ENCODE data around the gene EVA1C. TPM values are rescaled to one million over a fixed set of nuclear protein-coding genes. Genes with fewer than 3 reads are reported as not detected.
"Not testable (repeated sequence)": the region's sequence is repeated elsewhere in the genome, so short reads cannot be mapped to it uniquely, and the experiment has no call there.

Gene EVA1C
- 2.8 TPM for polyA plus RNA-seq (2013, experiment 1 of 2)
- polyA plus RNA-seq (2013, experiment 2 of 2) = 3.1 TPM

- H3K4me3 ChIP-seq (ENCODE audit: low read length) = peak within 1 kb of the TSS; percentile 57
- H3K4me1 ChIP-seq (ENCODE audit: insufficient read depth, low read length) = peaks cover 19% of the 10 kb centered on the region
- H3K9ac ChIP-seq (ENCODE audit: low read depth, low read length) = peak within 1 kb of the TSS; percentile 21; the same call in 1 of the 2 replicates
Measured at GRCh38 chr21:32412162-32413014, at the start of gene EVA1C. Gene EVA1C, plus strand, starts transcription at chr21:32412706. Its CDS starts 148 bp downstream, at chr21:32412854.

GRCh38 chr21:32364387-32364786 lies 48.1 kb upstream of the EVA1C start:
- 93% methylated on average over 7 of the region's 7 CpGs for WGBS
- peaks cover 98% of the 10 kb centered on the region for H3K36me3 ChIP-seq (ENCODE audit: insufficient read depth, low read length)
- H3K4me1 ChIP-seq (ENCODE audit: insufficient read depth, low read length) = no peaks in the 10 kb centered on the region

More at GRCh38 chr21:32412162-32413014, at the start of gene EVA1C:
- under 1% methylated on average over 104 of the region's 104 CpGs for WGBS
- Histone ChIP-seq H3K9me3 (ENCODE audit: insufficient read depth, low read depth, low read length) (no peaks in the 10 kb centered on the region), H3K27ac (ENCODE audit: low read depth, low read length) (no peak within 1 kb of the TSS), H3K36me3 (ENCODE audit: insufficient read depth, low read length) (no peaks in the 10 kb centered on the region), H3K27me3 (ENCODE audit: insufficient read depth, low read length) (peaks cover 67% of the 10 kb centered on the region)

GRCh38 chr21:32364796-32365195 lies 47.7 kb upstream of the EVA1C start:
- H3K4me3 ChIP-seq (ENCODE audit: low read length) = no peak overlapping the region
- no peaks in the 10 kb centered on the region for H3K27me3 ChIP-seq (ENCODE audit: insufficient read depth, low read length)
- H3K9ac ChIP-seq (ENCODE audit: low read depth, low read length) = no peak overlapping the region
- 93% methylated on average over 4 of the region's 4 CpGs for WGBS
- H3K9me3 ChIP-seq (ENCODE audit: insufficient read depth, low read depth, low read length) = no peaks in the 10 kb centered on the region
- peaks cover 98% of the 10 kb centered on the region for H3K36me3 ChIP-seq (ENCODE audit: insufficient read depth, low read length)
- no peak overlapping the region for H3K27ac ChIP-seq (ENCODE audit: low read depth, low read length)
- H3K4me1 ChIP-seq (ENCODE audit: insufficient read depth, low read length) = no peaks in the 10 kb centered on the region

More at GRCh38 chr21:32364387-32364786, 48.1 kb upstream of the EVA1C start:
- H3K27me3 ChIP-seq (ENCODE audit: insufficient read depth, low read length) = no peaks in the 10 kb centered on the region
- no peak overlapping the region for H3K27ac ChIP-seq (ENCODE audit: low read depth, low read length)
- no peak overlapping the region for H3K4me3 ChIP-seq (ENCODE audit: low read length)
- no peaks in the 10 kb centered on the region for H3K9me3 ChIP-seq (ENCODE audit: insufficient read depth, low read depth, low read length)
- H3K9ac ChIP-seq (ENCODE audit: low read depth, low read length) = no peak overlapping the region

GRCh38 chr21:32366191-32366590 lies 46.3 kb upstream of the EVA1C start:
- H3K9ac ChIP-seq (ENCODE audit: low read depth, low read length) = no peak overlapping the region
- H3K9me3 ChIP-seq (ENCODE audit: insufficient read depth, low read depth, low read length) = no peaks in the 10 kb centered on the region
- H3K4me3 ChIP-seq (ENCODE audit: low read length) = no peak overlapping the region
- H3K36me3 ChIP-seq (ENCODE audit: insufficient read depth, low read length) = peaks cover 98% of the 10 kb centered on the region
- no peaks in the 10 kb centered on the region for H3K4me1 ChIP-seq (ENCODE audit: insufficient read depth, low read length)
- H3K27ac ChIP-seq (ENCODE audit: low read depth, low read length) = no peak overlapping the region
- no peaks in the 10 kb centered on the region for H3K27me3 ChIP-seq (ENCODE audit: insufficient read depth, low read length)
- WGBS = 94% methylated on average over 4 of the region's 4 CpGs

- peaks cover 99% of the 10 kb centered on the region for H3K36me3 ChIP-seq (ENCODE audit: insufficient read depth, low read length)
- H3K27me3 ChIP-seq (ENCODE audit: insufficient read depth, low read length) = no peaks in the 10 kb centered on the region
- H3K9me3 ChIP-seq (ENCODE audit: insufficient read depth, low read depth, low read length) = no peaks in the 10 kb centered on the region
- H3K27ac ChIP-seq (ENCODE audit: low read depth, low read length) = no peak overlapping the region
- no peaks in the 10 kb centered on the region for H3K4me1 ChIP-seq (ENCODE audit: insufficient read depth, low read length)
- no peak overlapping the region for H3K9ac ChIP-seq (ENCODE audit: low read depth, low read length)
- H3K4me3 ChIP-seq (ENCODE audit: low read length) = no peak overlapping the region
- WGBS = 94% methylated on average over 1 of the region's 1 CpG
Measured at GRCh38 chr21:32367158-32367557, 45.3 kb upstream of the EVA1C start.

GRCh38 chr21:32368386-32368785 lies 44.1 kb upstream of the EVA1C start:
- Histone ChIP-seq H3K9me3 (ENCODE audit: insufficient read depth, low read depth, low read length) (no peaks in the 10 kb centered on the region), H3K4me1 (ENCODE audit: insufficient read depth, low read length) (no peaks in the 10 kb centered on the region), H3K4me3 (ENCODE audit: low read length) (no peak overlapping the region), H3K27ac (ENCODE audit: low read depth, low read length) (no peak overlapping the region), H3K9ac (ENCODE audit: low read depth, low read length) (no peak overlapping the region), H3K27me3 (ENCODE audit: insufficient read depth, low read length) (no peaks in the 10 kb centered on the region), H3K36me3 (ENCODE audit: insufficient read depth, low read length) (peaks cover 99% of the 10 kb centered on the region)
- 96% methylated on average over 9 of the region's 9 CpGs for WGBS

GRCh38 chr21:32368961-32369360 lies 43.5 kb upstream of the EVA1C start:
- 92% methylated on average over 1 of the region's 1 CpG for WGBS
- H3K27me3 ChIP-seq (ENCODE audit: insufficient read depth, low read length); H3K9ac ChIP-seq (ENCODE audit: low read depth, low read length); H3K4me1 ChIP-seq (ENCODE audit: insufficient read depth, low read length); H3K27ac ChIP-seq (ENCODE audit: low read depth, low read length); H3K4me3 ChIP-seq (ENCODE audit: low read length); H3K9me3 ChIP-seq (ENCODE audit: insufficient read depth, low read depth, low read length): not testable (repeated sequence)
- H3K36me3 ChIP-seq (ENCODE audit: insufficient read depth, low read length) = peaks cover 99% of the 10 kb centered on the region

GRCh38 chr21:32370998-32371766 lies 41.3 kb upstream of the EVA1C start:
- Histone ChIP-seq H3K9me3 (ENCODE audit: insufficient read depth, low read depth, low read length) (no peaks in the 10 kb centered on the region), H3K27me3 (ENCODE audit: insufficient read depth, low read length) (no peaks in the 10 kb centered on the region), H3K4me3 (ENCODE audit: low read length) (no peak overlapping the region), H3K9ac (ENCODE audit: low read depth, low read length) (no peak overlapping the region), H3K27ac (ENCODE audit: low read depth, low read length) (no peak overlapping the region), H3K36me3 (ENCODE audit: insufficient read depth, low read length) (peaks cover 98% of the 10 kb centered on the region), H3K4me1 (ENCODE audit: insufficient read depth, low read length) (no peaks in the 10 kb centered on the region)
- 85% methylated on average over 6 of the region's 6 CpGs for WGBS

GRCh38 chr21:32371913-32372314 lies 40.6 kb upstream of the EVA1C start:
- no peaks in the 10 kb centered on the region for H3K4me1 ChIP-seq (ENCODE audit: insufficient read depth, low read length)
- WGBS = 89% methylated on average over 6 of the region's 6 CpGs
- H3K27me3 ChIP-seq (ENCODE audit: insufficient read depth, low read length) = no peaks in the 10 kb centered on the region
- no peak overlapping the region for H3K9ac ChIP-seq (ENCODE audit: low read depth, low read length)
- H3K4me3 ChIP-seq (ENCODE audit: low read length) = no peak overlapping the region
- H3K36me3 ChIP-seq (ENCODE audit: insufficient read depth, low read length) = peaks cover 98% of the 10 kb centered on the region
- H3K27ac ChIP-seq (ENCODE audit: low read depth, low read length) = no peak overlapping the region
- H3K9me3 ChIP-seq (ENCODE audit: insufficient read depth, low read depth, low read length) = no peaks in the 10 kb centered on the region

- Histone ChIP-seq H3K27me3 (ENCODE audit: insufficient read depth, low read length) (no peaks in the 10 kb centered on the region), H3K9ac (ENCODE audit: low read depth, low read length) (no peak overlapping the region), H3K4me3 (ENCODE audit: low read length) (no peak overlapping the region), H3K9me3 (ENCODE audit: insufficient read depth, low read depth, low read length) (no peaks in the 10 kb centered on the region), H3K4me1 (ENCODE audit: insufficient read depth, low read length) (no peaks in the 10 kb centered on the region), H3K36me3 (ENCODE audit: insufficient read depth, low read length) (peaks cover 98% of the 10 kb centered on the region), H3K27ac (ENCODE audit: low read depth, low read length) (no peak overlapping the region)
- WGBS = 96% methylated on average over 3 of the region's 3 CpGs
Measured at GRCh38 chr21:32372755-32373154, 39.8 kb upstream of the EVA1C start.

GRCh38 chr21:32377506-32377905 lies 35.0 kb upstream of the EVA1C start:
- no peak overlapping the region for H3K4me3 ChIP-seq (ENCODE audit: low read length)
- no peaks in the 10 kb centered on the region for H3K27me3 ChIP-seq (ENCODE audit: insufficient read depth, low read length)
- H3K27ac ChIP-seq (ENCODE audit: low read depth, low read length) = no peak overlapping the region
- no peak overlapping the region for H3K9ac ChIP-seq (ENCODE audit: low read depth, low read length)
- no peaks in the 10 kb centered on the region for H3K4me1 ChIP-seq (ENCODE audit: insufficient read depth, low read length)
- no peaks in the 10 kb centered on the region for H3K9me3 ChIP-seq (ENCODE audit: insufficient read depth, low read depth, low read length)
- H3K36me3 ChIP-seq (ENCODE audit: insufficient read depth, low read length) = peaks cover 98% of the 10 kb centered on the region
- 92% methylated on average over 8 of the region's 8 CpGs for WGBS

All from HUES64 (cell line).